C4-2B (cell line): Measurements from ENCODE around the gene SPDYE2.
"Not testable (repeated sequence)": the region's sequence is repeated elsewhere in the genome, so short reads cannot be mapped to it uniquely, and the experiment has no call there.

Experiments
- ZFX ChIP-seq: fragments of 450-650 bp; IDR thresholded peaks from 2 replicates; pipeline ENCODE4 v1.6.1; 2017
- TF ChIP-seq, protein P1 (sequence below): fragments of 450-650 bp; conservative IDR thresholded peaks from 2 replicates; pipeline ENCODE4 v1.5.1; 2017; ENCODE audit warnings: mild to moderate bottlenecking

DNA sequence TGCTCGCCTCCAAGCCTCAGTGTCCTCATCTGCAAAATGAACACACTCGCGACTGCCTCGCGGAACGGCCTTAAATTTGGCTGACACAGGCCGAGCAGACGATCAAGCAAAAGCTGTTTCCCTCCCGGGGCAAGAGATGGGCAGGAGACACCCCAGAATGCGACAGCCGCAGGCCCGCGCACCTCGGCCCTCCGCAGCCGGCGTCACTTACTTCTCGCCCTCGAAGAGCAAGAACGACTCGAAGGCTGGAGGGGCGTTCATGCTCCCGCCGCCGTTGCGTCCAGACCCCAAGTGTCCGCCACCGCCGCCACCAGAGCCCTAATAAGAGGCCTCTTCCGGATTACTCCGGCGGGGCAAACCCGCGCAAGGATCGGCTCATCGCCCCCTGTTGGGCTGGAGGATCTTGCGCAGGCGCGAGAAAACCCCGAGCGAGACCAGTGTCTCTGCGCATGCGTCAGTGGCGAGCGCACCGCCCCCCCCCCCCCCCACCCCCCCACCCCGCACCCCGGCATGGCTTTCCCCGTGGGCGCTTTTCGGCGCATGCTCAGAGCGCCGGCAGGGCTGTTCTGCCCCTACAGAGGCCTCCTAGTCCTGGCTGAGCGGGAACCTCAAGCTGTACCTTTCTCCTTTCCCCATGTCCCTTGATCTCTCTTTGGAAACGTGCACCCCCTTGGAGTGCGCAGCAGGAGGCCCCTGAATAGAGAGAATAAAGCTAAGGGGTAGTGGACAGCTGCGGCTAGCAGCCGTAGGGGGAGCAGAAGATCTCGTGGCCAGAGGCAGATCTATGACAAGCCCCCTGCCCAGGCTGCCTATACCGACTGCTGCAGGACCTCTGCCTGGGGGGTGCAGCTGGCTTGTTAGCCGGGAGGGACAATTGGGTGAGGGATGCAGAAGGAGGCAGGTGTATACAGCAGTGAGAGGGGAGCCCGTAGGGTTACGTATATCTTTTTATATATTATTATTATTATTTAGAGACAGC, 21.5 kb downstream of the SPDYE2 start, which contains the start of gene POLR2J3:
- TF ChIP-seq, protein P1, sequence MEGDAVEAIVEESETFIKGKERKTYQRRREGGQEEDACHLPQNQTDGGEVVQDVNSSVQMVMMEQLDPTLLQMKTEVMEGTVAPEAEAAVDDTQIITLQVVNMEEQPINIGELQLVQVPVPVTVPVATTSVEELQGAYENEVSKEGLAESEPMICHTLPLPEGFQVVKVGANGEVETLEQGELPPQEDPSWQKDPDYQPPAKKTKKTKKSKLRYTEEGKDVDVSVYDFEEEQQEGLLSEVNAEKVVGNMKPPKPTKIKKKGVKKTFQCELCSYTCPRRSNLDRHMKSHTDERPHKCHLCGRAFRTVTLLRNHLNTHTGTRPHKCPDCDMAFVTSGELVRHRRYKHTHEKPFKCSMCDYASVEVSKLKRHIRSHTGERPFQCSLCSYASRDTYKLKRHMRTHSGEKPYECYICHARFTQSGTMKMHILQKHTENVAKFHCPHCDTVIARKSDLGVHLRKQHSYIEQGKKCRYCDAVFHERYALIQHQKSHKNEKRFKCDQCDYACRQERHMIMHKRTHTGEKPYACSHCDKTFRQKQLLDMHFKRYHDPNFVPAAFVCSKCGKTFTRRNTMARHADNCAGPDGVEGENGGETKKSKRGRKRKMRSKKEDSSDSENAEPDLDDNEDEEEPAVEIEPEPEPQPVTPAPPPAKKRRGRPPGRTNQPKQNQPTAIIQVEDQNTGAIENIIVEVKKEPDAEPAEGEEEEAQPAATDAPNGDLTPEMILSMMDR, result peak; percentile 69
- not testable (repeated sequence) for TF ChIP-seq ZFX
